GM19397 (cell line): ENCODE measurements around the gene AP3D1.
"Not testable (repeated sequence)": the region's sequence is repeated elsewhere in the genome, so short reads cannot be mapped to it uniquely, and the experiment has no call there.

Experiments
- ATAC-seq: cut with Tn5 transposase; IDR thresholded peaks from one replicate; pipeline ENCODE4 v1.9.1; 2021; ENCODE audit warnings: mild to moderate bottlenecking, moderate library complexity; ENCODE audit not compliant: unreplicated experiment

Gene AP3D1

GRCh38 chr19:2151339-2152229 lies at the start of gene AP3D1:
TSS of gene AP3D1 (minus strand) at chr19:2151566. CDS start at chr19:2151334, 232 bp downstream.
- ATAC-seq: peak; percentile 87

GRCh38 chr19:2200624-2201294 lies 49.4 kb upstream of the AP3D1 start:
- ATAC-seq: not testable (repeated sequence)

- ATAC-seq: no peak
Measured at GRCh38 chr19:2199861-2200623, 48.7 kb upstream of the AP3D1 start.

- ATAC-seq: no peak
Measured at GRCh38 chr19:2199215-2199614, 47.8 kb upstream of the AP3D1 start.

GRCh38 chr19:2198317-2198716 lies 47.0 kb upstream of the AP3D1 start:
- no peak for ATAC-seq

- no peak for ATAC-seq
Measured at GRCh38 chr19:2197270-2197669, 45.9 kb upstream of the AP3D1 start.

GRCh38 chr19:2195914-2196313 lies 44.5 kb upstream of the AP3D1 start:
- ATAC-seq: no peak

- no peak for ATAC-seq
Measured at GRCh38 chr19:2195361-2195760, 44.0 kb upstream of the AP3D1 start.

GRCh38 chr19:2194513-2195078 lies 43.2 kb upstream of the AP3D1 start:
- no peak for ATAC-seq

GRCh38 chr19:2193807-2194206 lies 42.4 kb upstream of the AP3D1 start:
- no peak for ATAC-seq

- ATAC-seq: no peak
Measured at GRCh38 chr19:2192862-2193261, 41.5 kb upstream of the AP3D1 start.

GRCh38 chr19:2191456-2192310 lies 40.3 kb upstream of the AP3D1 start:
- no peak for ATAC-seq

- ATAC-seq: no peak
Measured at GRCh38 chr19:2190848-2191455, 39.6 kb upstream of the AP3D1 start.

GRCh38 chr19:2189880-2190279 lies 38.5 kb upstream of the AP3D1 start:
- ATAC-seq: no peak

GRCh38 chr19:2188708-2189385 lies 37.5 kb upstream of the AP3D1 start:
- no peak for ATAC-seq

- no peak for ATAC-seq
Measured at GRCh38 chr19:2187159-2187558, 35.8 kb upstream of the AP3D1 start.

- ATAC-seq: no peak
Measured at GRCh38 chr19:2186071-2186846, 34.9 kb upstream of the AP3D1 start.

GRCh38 chr19:2185734-2186070 lies 34.3 kb upstream of the AP3D1 start:
- ATAC-seq: no peak
